MM.1S (cell line): Measurements from ENCODE around the gene CHCHD3.

Experiments used
- CTCF ChIP-seq: fragments of 300-600 bp; sonication (generic); IDR thresholded peaks from 2 replicates; pipeline ENCODE4 v1.5.1; 2016; ENCODE audit warnings: antibody characterized with exemption, low read length, mixed read lengths
- EZH2 ChIP-seq: fragments of 300-600 bp; sonication (generic); optimal IDR thresholded peaks from 2 replicates; pipeline ENCODE3; 2017; ENCODE audit warnings: low read depth, mild to moderate bottlenecking, antibody characterized with exemption, low read length, mixed read lengths
- EZH2phosphoT487 ChIP-seq: fragments of 300-600 bp; sonication (generic); IDR thresholded peaks from 2 replicates; pipeline ENCODE4 v1.6.1; 2018; ENCODE audit warnings: antibody characterized with exemption, low read length

GRCh38 chr7:132846086-132846485 lies 235.8 kb downstream of the CHCHD3 start:
- no peak for TF ChIP-seq CTCF
- no peak for TF ChIP-seq EZH2phosphoT487
- TF ChIP-seq EZH2: no peak
